Sigmoid colon (tissue), 7 donors: ENCODE measurements around the gene AUTS2. TPM values are rescaled to one million over a fixed set of nuclear protein-coding genes. Genes with fewer than 3 reads are reported as not detected.

Experiments used
- DNase-seq: peaks from one replicate; pipeline ENCODE4 v3.0.0-alpha.2; 2019
- H3K27ac ChIP-seq, 4 donors: fragments of 200-600 bp; sonication (generic); one replicate each; pipeline ENCODE4 v1.5.1; 2016 to 2019; ENCODE audit warnings: mild to moderate bottlenecking in 1 of 4
- H3K27me3 ChIP-seq, 3 donors: fragments of 200-600 bp; sonication (generic); one replicate each; pipeline ENCODE4 v1.5.1; 2019; ENCODE audit warnings: mild to moderate bottlenecking in 1 of 3
- H3K36me3 ChIP-seq, 4 donors: fragments of 200-600 bp; sonication (generic); one replicate each; pipeline ENCODE4 v1.5.1; 2016 to 2019
- H3K4me1 ChIP-seq, 4 donors: fragments of 200-600 bp; sonication (generic); one replicate each; pipeline ENCODE4 v1.5.1; 2017 to 2019
- H3K4me3 ChIP-seq, 4 donors: fragments of 200-600 bp; sonication (generic); one replicate each; pipeline ENCODE4 v1.5.1; 2017 to 2019; ENCODE audit warnings: mild to moderate bottlenecking in 2 of 4, moderate library complexity in 1 of 4
- H3K9me3 ChIP-seq, 4 donors: fragments of 200-600 bp in 3 of 4; sonication (generic) in 3 of 4; one replicate each; pipeline versions ENCODE4 v1.5.1 to v1.6.1; 2013 to 2019
- EP300 ChIP-seq, 4 donors: sonication (generic); formaldehyde crosslinking; IDR thresholded peaks; one replicate each; pipeline ENCODE4 v1.6.1; 2017; ENCODE audit warnings: antibody characterized with exemption in 4 of 4
- POLR2A ChIP-seq, 2 donors: fragments of 450-650 bp; IDR thresholded peaks; one replicate each; pipeline ENCODE4 v1.6.1; 2016; ENCODE audit warnings: antibody characterized with exemption in 2 of 2, mild to moderate bottlenecking in 2 of 2, moderate library complexity in 2 of 2
- POLR2AphosphoS5 ChIP-seq, 4 donors: sonication (generic); formaldehyde crosslinking; IDR thresholded peaks; one replicate each; pipeline ENCODE4 v1.6.1; 2017; ENCODE audit warnings: antibody characterized with exemption in 4 of 4
- whole genome bisulfite sequencing, 2 donors: extraction: QIAGEN DNeasy Blood & Tissue Kit; methylation state at CpG; one replicate each; pipeline ENCODE4 v1.1.7; 2013; 5-methylcytosine and 5-hydroxymethylcytosine counted together
- intact Hi-C: fragments of 100-400 bp; cut with DNase I; formaldehyde crosslinking; loops from one replicate; pipeline ENCODE4 v1.15.1; 2023
- polyA plus RNA-seq, 3 donors: library from polyadenylated mRNA; stranded (reverse); fragments of 200-250 nt; gene quantifications; one replicate each; pipeline ENCODE4 v1.2.3, GENCODE V29; 2013
- total RNA-seq, 4 donors: library from RNA; depleted of rRNA; stranded (reverse); fragments of >200 nt; gene quantifications; one replicate each; pipeline ENCODE4 v1.1.0, GENCODE V29; 2016
- TF ChIP-seq, protein P1 (sequence below), 4 experiments: fragments of 450-650 bp in 3 of 4; fragments of 200-600 bp in 1 of 4; IDR thresholded peaks; one replicate each; pipeline ENCODE4 v1.5.1; 2016 to 2019; ENCODE audit warnings: antibody characterized with exemption in 4 of 4, mild to moderate bottlenecking in 3 of 4, moderate library complexity in 2 of 4
- donor health status: healthy with polysubstance abuse.
- donor health status: Bipolar disorder and iron deficiency.
- donor health status: healthy.

AUTS2 gene
- total and polyA plus RNA-seq, 7 donors, result 3.6 to 55.7 (median 25.5) TPM

GRCh38 chr7:69967689-69968450, 369.6 kb downstream of the AUTS2 start:
- Histone ChIP-seq H3K4me3 (no peak overlapping the region), H3K4me1 (peaks cover 0 to 23% (median 19%) of the 10 kb centered on the region in 4 donors), H3K27ac (peak overlapping the region in 1 of 4 donors; percentile 15), H3K36me3 (no peaks in the 10 kb centered on the region), H3K27me3 (no peaks in the 10 kb centered on the region), H3K9me3 (no peaks in the 10 kb centered on the region)
- intact Hi-C loops, result loop anchor here (10.0 kb wide), 1 partner anchor 57 kb away; no protein-coding TSS in a partner anchor
- no peak for DNase-seq
- WGBS, 2 donors, result 40 to 56% methylated on average over 3 of the region's 3 CpGs
- TF ChIP-seq EP300 (IDR thresholded peaks at IDR 0.05) (no peak), POLR2A (IDR thresholded peaks at IDR 0.05) (no peak), POLR2AphosphoS5 (IDR thresholded peaks at IDR 0.05) (no peak)
- TF ChIP-seq, protein P1, sequence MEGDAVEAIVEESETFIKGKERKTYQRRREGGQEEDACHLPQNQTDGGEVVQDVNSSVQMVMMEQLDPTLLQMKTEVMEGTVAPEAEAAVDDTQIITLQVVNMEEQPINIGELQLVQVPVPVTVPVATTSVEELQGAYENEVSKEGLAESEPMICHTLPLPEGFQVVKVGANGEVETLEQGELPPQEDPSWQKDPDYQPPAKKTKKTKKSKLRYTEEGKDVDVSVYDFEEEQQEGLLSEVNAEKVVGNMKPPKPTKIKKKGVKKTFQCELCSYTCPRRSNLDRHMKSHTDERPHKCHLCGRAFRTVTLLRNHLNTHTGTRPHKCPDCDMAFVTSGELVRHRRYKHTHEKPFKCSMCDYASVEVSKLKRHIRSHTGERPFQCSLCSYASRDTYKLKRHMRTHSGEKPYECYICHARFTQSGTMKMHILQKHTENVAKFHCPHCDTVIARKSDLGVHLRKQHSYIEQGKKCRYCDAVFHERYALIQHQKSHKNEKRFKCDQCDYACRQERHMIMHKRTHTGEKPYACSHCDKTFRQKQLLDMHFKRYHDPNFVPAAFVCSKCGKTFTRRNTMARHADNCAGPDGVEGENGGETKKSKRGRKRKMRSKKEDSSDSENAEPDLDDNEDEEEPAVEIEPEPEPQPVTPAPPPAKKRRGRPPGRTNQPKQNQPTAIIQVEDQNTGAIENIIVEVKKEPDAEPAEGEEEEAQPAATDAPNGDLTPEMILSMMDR (IDR thresholded peaks at IDR 0.05), result no peak

GRCh38 chr7:69968969-69969556, 370.8 kb downstream of the AUTS2 start:
- no peak overlapping the region for H3K27ac ChIP-seq
- no peaks in the 10 kb centered on the region for H3K27me3 ChIP-seq
- intact Hi-C loops, result loop anchor here (10.0 kb wide), 1 partner anchor 56 kb away; no protein-coding TSS in a partner anchor
- H3K4me1 ChIP-seq, result peaks cover 0 to 13% (median 11%) of the 10 kb centered on the region in 4 donors
- H3K4me3 ChIP-seq, result no peak overlapping the region
- WGBS, 2 donors, result 42 to 74% methylated on average over 4 of the region's 4 CpGs
- no peaks in the 10 kb centered on the region for H3K9me3 ChIP-seq
- TF ChIP-seq EP300 (IDR thresholded peaks at IDR 0.05) (no peak), POLR2AphosphoS5 (IDR thresholded peaks at IDR 0.05) (no peak), POLR2A (IDR thresholded peaks at IDR 0.05) (no peak)
- TF ChIP-seq, protein P1 (IDR thresholded peaks at IDR 0.05), result no peak
- H3K36me3 ChIP-seq, result no peaks in the 10 kb centered on the region
- no peak for DNase-seq

GRCh38 chr7:69981646-69982045, 383.4 kb downstream of the AUTS2 start:
- DNase-seq, result no peak
- no peaks in the 10 kb centered on the region for H3K36me3 ChIP-seq
- no peak overlapping the region for H3K27ac ChIP-seq
- TF ChIP-seq, protein P1 (IDR thresholded peaks at IDR 0.05), result no peak
- TF ChIP-seq POLR2A (IDR thresholded peaks at IDR 0.05), result no peak
- TF ChIP-seq POLR2AphosphoS5 (IDR thresholded peaks at IDR 0.05), result no peak
- TF ChIP-seq EP300 (IDR thresholded peaks at IDR 0.05), result no peak
- WGBS, 2 donors, result 55 to 77% methylated on average over 4 of the region's 4 CpGs
- peaks cover 0 to 14% (median 5%) of the 10 kb centered on the region in 4 donors for H3K4me1 ChIP-seq
- intact Hi-C loops, result no loop called here
- H3K9me3 ChIP-seq, result no peaks in the 10 kb centered on the region
- no peaks in the 10 kb centered on the region for H3K27me3 ChIP-seq
- H3K4me3 ChIP-seq, result no peak overlapping the region

DNA sequence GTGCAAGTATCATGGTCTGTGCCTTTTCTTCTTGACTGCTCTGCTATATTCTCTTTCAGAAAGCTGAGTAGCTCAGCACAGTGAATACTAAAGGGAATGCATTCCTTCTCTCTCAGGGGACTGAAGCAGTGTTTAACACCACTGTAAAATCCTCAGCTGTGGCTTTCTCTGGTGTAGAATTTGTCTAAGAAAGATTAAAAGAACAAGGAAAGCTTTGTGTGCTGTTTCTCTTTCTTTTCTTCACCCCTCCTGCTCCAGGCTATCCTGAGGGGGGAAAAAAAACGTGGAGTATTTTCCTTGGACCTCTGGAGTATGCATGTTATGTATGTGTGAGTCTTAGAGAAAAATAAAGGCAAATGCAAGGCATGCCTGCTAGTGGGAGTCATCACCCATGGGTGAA, 383.9 kb downstream of the AUTS2 start:
- TF ChIP-seq, protein P1 (IDR thresholded peaks at IDR 0.05), result no peak
- no peak for TF ChIP-seq EP300 (IDR thresholded peaks at IDR 0.05)
- no peak for TF ChIP-seq POLR2A (IDR thresholded peaks at IDR 0.05)
- TF ChIP-seq POLR2AphosphoS5 (IDR thresholded peaks at IDR 0.05), result no peak
- H3K4me3 ChIP-seq, result no peak overlapping the region
- no peaks in the 10 kb centered on the region for H3K36me3 ChIP-seq
- peaks cover 0 to 14% (median 5%) of the 10 kb centered on the region in 4 donors for H3K4me1 ChIP-seq
- H3K9me3 ChIP-seq, result no peaks in the 10 kb centered on the region
- no peak for DNase-seq
- H3K27me3 ChIP-seq, result no peaks in the 10 kb centered on the region
- intact Hi-C loops, result no loop called here
- WGBS, 2 donors, result 6 to 46% methylated on average over 1 of the region's 1 CpG
- H3K27ac ChIP-seq, result no peak overlapping the region
